ENCODE results near the gene PTH2R. TPM values are rescaled to one million over a fixed set of nuclear protein-coding genes. Genes with fewer than 3 reads are reported as not detected.

PTH2R gene
- total RNA-seq, 1 experiment from 2014 or later, result not detected

DNA sequence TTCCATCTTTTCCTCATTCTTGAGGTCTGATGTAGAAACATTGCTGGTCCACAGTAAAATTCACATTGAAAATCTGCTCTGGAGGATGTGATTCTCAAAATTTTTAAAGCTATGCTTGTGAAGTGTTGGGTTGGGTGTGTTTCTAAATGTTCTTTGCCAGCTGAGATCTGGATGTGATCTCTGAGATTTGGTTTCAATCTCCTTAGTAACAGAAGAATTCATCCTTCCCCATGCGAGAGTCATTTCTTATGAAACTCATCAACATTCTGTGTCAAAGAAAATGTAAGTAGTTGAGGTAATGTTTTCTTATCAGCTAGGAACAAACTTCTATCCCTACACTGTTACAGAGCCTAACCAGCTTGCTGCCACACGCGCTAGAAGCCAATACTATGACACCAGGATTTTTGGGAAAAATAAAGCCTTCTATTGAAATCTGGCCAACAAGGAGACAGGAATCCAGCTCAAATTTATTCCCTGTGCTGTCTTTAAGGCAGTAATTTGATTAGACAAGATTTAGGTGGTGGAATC lies 134.9 kb downstream of the PTH2R start:
- no peaks in the 10 kb centered on the region for H3K4me1 ChIP-seq (ENCODE audit: insufficient read depth, low read length)
- no peaks in the 10 kb centered on the region for H4K20me1 ChIP-seq (ENCODE audit: low read length)
- no peak overlapping the region for H3K4me2 ChIP-seq (ENCODE audit: low read length)
- intact Hi-C loops (cut with micrococcal nuclease), result no loop called here
- no peak for ATAC-seq
- POLR2A ChIA-PET (ENCODE audit: unreplicated experiment), result no interaction called here
- CTCF ChIA-PET, result no interaction called here
- TF ChIP-seq EZH2 (IDR thresholded peaks at IDR 0.05; ENCODE audit: low read length, unreplicated experiment) (no peak), CTCF (conservative IDR thresholded peaks at IDR 0.05; ENCODE audit: low read depth, low read length) (no peak), EZH2phosphoT487 (IDR thresholded peaks at IDR 0.05; ENCODE audit: borderline replicate concordance, low read length) (no peak)
- no peak overlapping the region for H3K4me3 ChIP-seq (ENCODE audit: low read length)
- H3K36me3 ChIP-seq (ENCODE audit: low read depth, low read length), result no peaks in the 10 kb centered on the region
- no peaks in the 10 kb centered on the region for H3K9me3 ChIP-seq (ENCODE audit: low read length)
- no peak overlapping the region for H2AFZ ChIP-seq (ENCODE audit: low read length)
- H3K27me3 ChIP-seq (ENCODE audit: low read length), result no peaks in the 10 kb centered on the region
- no peak overlapping the region for H3K27ac ChIP-seq (ENCODE audit: low read length)
- H3K9me2 ChIP-seq (replicated peaks; ENCODE audit: low read length), result no peaks in the 10 kb centered on the region
- H3K9ac ChIP-seq (ENCODE audit: low read length), result no peak overlapping the region
- no TSS peak for BruUV-seq (replicated peaks)
- H3F3A ChIP-seq (ENCODE audit: low read length, unreplicated experiment), result no peaks in the 10 kb centered on the region
- DNase-seq, result no peak
- H3K79me2 ChIP-seq (ENCODE audit: low read length), result no peaks in the 10 kb centered on the region

GRCh38 chr2:208541989-208542464 lies 135.4 kb downstream of the PTH2R start:
- no peak for TF ChIP-seq CTCF (conservative IDR thresholded peaks at IDR 0.05; ENCODE audit: low read depth, low read length)
- TF ChIP-seq EZH2 (IDR thresholded peaks at IDR 0.05; ENCODE audit: low read length, unreplicated experiment), result no peak
- no peak for TF ChIP-seq EZH2phosphoT487 (IDR thresholded peaks at IDR 0.05; ENCODE audit: borderline replicate concordance, low read length)
- DNase-seq (no peak), ATAC-seq (no peak)
- ChIA-PET POLR2A (ENCODE audit: unreplicated experiment) (no interaction called here), CTCF (no interaction called here)
- Histone ChIP-seq H3K79me2 (ENCODE audit: low read length) (no peaks in the 10 kb centered on the region), H2AFZ (ENCODE audit: low read length) (no peak overlapping the region), H3F3A (ENCODE audit: low read length, unreplicated experiment) (no peaks in the 10 kb centered on the region), H3K27me3 (ENCODE audit: low read length) (no peaks in the 10 kb centered on the region), H3K4me1 (ENCODE audit: insufficient read depth, low read length) (no peaks in the 10 kb centered on the region), H3K4me2 (ENCODE audit: low read length) (no peak overlapping the region), H3K4me3 (ENCODE audit: low read length) (no peak overlapping the region), H3K9me3 (ENCODE audit: low read length) (no peaks in the 10 kb centered on the region), H4K20me1 (ENCODE audit: low read length) (no peaks in the 10 kb centered on the region), H3K36me3 (ENCODE audit: low read depth, low read length) (no peaks in the 10 kb centered on the region), H3K9me2 (replicated peaks; ENCODE audit: low read length) (no peaks in the 10 kb centered on the region), H3K27ac (ENCODE audit: low read length) (no peak overlapping the region), H3K9ac (ENCODE audit: low read length) (no peak overlapping the region)
- intact Hi-C loops (cut with micrococcal nuclease), result no loop called here
- no TSS peak for BruUV-seq (replicated peaks)

DNA sequence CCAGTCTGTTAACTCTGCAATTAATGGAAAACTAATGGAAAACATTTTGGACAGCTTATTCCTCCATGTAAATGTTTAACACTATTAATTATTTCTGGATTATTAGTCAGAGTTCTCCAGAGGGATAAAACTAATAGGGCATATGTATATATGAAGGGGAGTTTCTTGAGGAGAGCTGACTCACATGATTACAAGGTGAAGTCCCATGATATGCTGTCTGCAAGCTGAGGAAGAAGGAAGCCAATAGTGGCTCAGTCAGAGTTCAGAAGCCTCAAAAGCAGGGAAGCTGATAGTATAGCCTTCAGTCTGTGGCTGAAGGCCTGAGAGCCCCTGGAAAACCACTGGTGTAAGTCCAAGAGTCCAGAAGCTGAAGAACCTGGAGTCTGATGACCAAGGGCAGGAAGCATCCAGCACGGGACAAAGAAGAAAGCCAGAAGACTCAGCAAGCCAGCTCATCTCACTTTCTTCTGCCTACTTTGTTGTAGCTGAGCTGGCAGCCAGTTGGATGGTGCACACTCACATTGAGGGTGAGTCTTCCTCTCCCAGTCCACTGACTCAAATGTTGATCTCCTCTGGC lies 136.0 kb downstream of the PTH2R start:
- no TSS peak for BruUV-seq (replicated peaks)
- TF ChIP-seq CTCF (conservative IDR thresholded peaks at IDR 0.05; ENCODE audit: low read depth, low read length) (no peak), EZH2 (IDR thresholded peaks at IDR 0.05; ENCODE audit: low read length, unreplicated experiment) (no peak), EZH2phosphoT487 (IDR thresholded peaks at IDR 0.05; ENCODE audit: borderline replicate concordance, low read length) (no peak)
- Histone ChIP-seq H3K9me2 (replicated peaks; ENCODE audit: low read length) (no peaks in the 10 kb centered on the region), H3K79me2 (ENCODE audit: low read length) (no peaks in the 10 kb centered on the region), H3K27ac (ENCODE audit: low read length) (no peak overlapping the region), H3K4me2 (ENCODE audit: low read length) (no peak overlapping the region), H3K4me1 (ENCODE audit: insufficient read depth, low read length) (no peaks in the 10 kb centered on the region), H3F3A (ENCODE audit: low read length, unreplicated experiment) (no peaks in the 10 kb centered on the region), H3K9ac (ENCODE audit: low read length) (no peak overlapping the region), H2AFZ (ENCODE audit: low read length) (no peak overlapping the region), H3K36me3 (ENCODE audit: low read depth, low read length) (no peaks in the 10 kb centered on the region), H3K4me3 (ENCODE audit: low read length) (no peak overlapping the region), H3K9me3 (ENCODE audit: low read length) (no peaks in the 10 kb centered on the region), H4K20me1 (ENCODE audit: low read length) (no peaks in the 10 kb centered on the region), H3K27me3 (ENCODE audit: low read length) (no peaks in the 10 kb centered on the region)
- DNase-seq (no peak), ATAC-seq (no peak)
- ChIA-PET POLR2A (ENCODE audit: unreplicated experiment) (no interaction called here), CTCF (no interaction called here)
- intact Hi-C loops (cut with micrococcal nuclease), result no loop called here
